PC-3 (cell line): ENCODE data around the gene RPS2. TPM values are rescaled to one million over a fixed set of nuclear protein-coding genes. Genes with fewer than 3 reads are reported as not detected.

Source experiments
- ATAC-seq: fragments of 200-7000 bp; cut with Tn5 transposase; 2 replicates; pipeline ENCODE4 v1.9.1; 2020; ENCODE audit warnings: mild to moderate bottlenecking, moderate library complexity
- BruUV-seq: library from RNA; stranded (reverse); fragments of 400-500 nt; replicated peaks from 2 replicates; lab custom pipeline; 2021; lab: Mats Ljungman, UMichigan
- CTCF ChIA-PET: fragments of 300-600 bp; sonication (Branson Sonifier 250); formaldehyde crosslinking; loops from one replicate; lab custom pipeline; 2022; ENCODE audit warnings: antibody characterized with exemption; lab: Charles Lee
- POLR2A ChIA-PET: fragments of 300-600 bp; sonication (Branson Sonifier 250); formaldehyde crosslinking; loops from one replicate; lab custom pipeline; 2022; ENCODE audit warnings: antibody characterized with exemption; ENCODE audit not compliant: unreplicated experiment; lab: Charles Lee
- DNase-seq: peaks from one replicate; pipeline ENCODE4 v3.0.0-alpha.2; 2015
- H2AFZ ChIP-seq: fragments of 300-600 bp; sonication (generic); 2 replicates; pipeline ENCODE4 v1.6.0; 2016; ENCODE audit warnings: antibody characterized with exemption, low read length
- H3F3A ChIP-seq: fragments of 300-600 bp; sonication (generic); one replicate; pipeline ENCODE4 v1.6.0; 2017; ENCODE audit warnings: antibody characterized with exemption, low read length, control low read depth, mild to moderate bottlenecking; ENCODE audit not compliant: unreplicated experiment
- H3K27ac ChIP-seq: fragments of 300-600 bp; sonication (generic); 2 replicates; pipeline ENCODE4 v1.5.1; 2016; ENCODE audit warnings: mild to moderate bottlenecking, low read length
- H3K27me3 ChIP-seq: fragments of 300-600 bp; sonication (generic); 2 replicates; pipeline ENCODE4 v1.6.1; 2016; ENCODE audit warnings: low read length, mixed read lengths
- H3K36me3 ChIP-seq: fragments of 300-600 bp; sonication (generic); 2 replicates; pipeline ENCODE4 v1.6.1; 2016; ENCODE audit warnings: low read depth, mixed run types, low read length, mixed read lengths
- H3K4me1 ChIP-seq: fragments of 300-600 bp; sonication (generic); 2 replicates; pipeline ENCODE4 v1.5.1; 2016; ENCODE audit warnings: low read length; ENCODE audit not compliant: insufficient read depth
- H3K4me2 ChIP-seq: fragments of 300-600 bp; sonication (generic); 2 replicates; pipeline ENCODE4 v1.6.0; 2016; ENCODE audit warnings: low read length
- H3K4me3 ChIP-seq: fragments of 300-600 bp; sonication (generic); 2 replicates; pipeline ENCODE4 v1.5.1; 2016; ENCODE audit warnings: mild to moderate bottlenecking, low read length, mixed read lengths
- H3K79me2 ChIP-seq: fragments of 300-600 bp; sonication (generic); 2 replicates; pipeline ENCODE4 v1.6.1; 2017; ENCODE audit warnings: low read length, mixed read lengths
- H3K9ac ChIP-seq: fragments of 300-600 bp; sonication (generic); 2 replicates; pipeline ENCODE4 v1.6.0; 2016; ENCODE audit warnings: mild to moderate bottlenecking, low read length
- H3K9me2 ChIP-seq: fragments of 300-600 bp; sonication (generic); replicated peaks from 2 replicates; pipeline ENCODE4 v1.6.1; 2016; ENCODE audit warnings: mixed run types, low read length, mixed read lengths
- H3K9me3 ChIP-seq: fragments of 300-600 bp; sonication (generic); 2 replicates; pipeline ENCODE4 v1.6.1; 2016; ENCODE audit warnings: low read length, mixed read lengths
- H4K20me1 ChIP-seq: fragments of 300-600 bp; sonication (generic); 2 replicates; pipeline ENCODE4 v1.6.1; 2016; ENCODE audit warnings: low read length, mixed read lengths
- EZH2 ChIP-seq: fragments of 300-600 bp; sonication (generic); IDR thresholded peaks from one replicate; pipeline ENCODE4 v1.6.1; 2017; ENCODE audit warnings: antibody characterized with exemption, mild to moderate bottlenecking, low read length; ENCODE audit not compliant: unreplicated experiment
- EZH2phosphoT487 ChIP-seq: fragments of 300-600 bp; sonication (generic); IDR thresholded peaks from 2 replicates; pipeline ENCODE4 v1.6.1; 2018; ENCODE audit warnings: mild to moderate bottlenecking, antibody characterized with exemption, low read length, borderline replicate concordance
- intact Hi-C: fragments of 100-400 bp; cut with micrococcal nuclease; formaldehyde crosslinking; loops from 2 replicates; pipeline ENCODE4 v1.9.0; 2023
- total RNA-seq: library from RNA; depleted of rRNA; stranded (reverse); fragments of >200 nt; gene quantifications from 2 replicates; pipeline ENCODE4 v1.2.3, GENCODE V29; 2014
- TF ChIP-seq, protein P1 (sequence below): fragments of 300-600 bp; sonication (generic); conservative IDR thresholded peaks from 2 replicates; pipeline ENCODE4 v1.5.1; 2017; ENCODE audit warnings: antibody characterized with exemption, low read depth, mild to moderate bottlenecking, low read length

Gene RPS2
- total RNA-seq, 1 experiment from 2014 or later = 2,234 TPM

DNA sequence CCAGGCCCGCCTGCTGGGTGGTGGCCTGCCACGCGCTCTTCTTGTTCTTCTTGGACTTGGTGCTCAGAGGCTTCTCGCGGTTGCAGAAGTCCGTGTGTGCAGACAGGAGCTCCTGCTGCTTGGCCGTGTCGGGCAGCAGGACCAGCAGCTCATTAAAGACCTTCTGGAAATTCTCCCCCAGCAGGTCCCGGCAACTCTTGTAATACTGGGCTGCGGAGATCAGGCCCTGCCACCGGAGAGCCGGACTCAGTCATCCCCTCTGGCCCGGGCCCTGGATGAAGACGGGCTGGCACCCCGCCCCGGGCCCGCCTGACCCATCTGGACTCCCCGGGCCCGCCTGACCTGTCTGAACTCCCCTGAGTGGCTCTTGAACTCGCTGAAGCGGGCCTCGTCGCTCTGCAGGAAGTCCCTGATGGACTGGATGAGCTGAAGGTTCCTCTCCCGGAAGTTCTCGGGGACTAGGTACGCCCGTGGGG lies 33.8 kb upstream of the RPS2 start:
- Histone ChIP-seq H3K36me3 (peaks cover 3% of the 10 kb centered on the region; the same call in 1 of the 2 replicates), H3K27ac (no peak overlapping the region), H2AFZ (no peak overlapping the region), H3K4me1 (peaks cover 3% of the 10 kb centered on the region; the same call in 1 of the 2 replicates), H3K9me3 (no peaks in the 10 kb centered on the region), H3K4me3 (no peak overlapping the region), H3K9me2 (no peaks in the 10 kb centered on the region), H3K9ac (no peak overlapping the region), H4K20me1 (peaks cover 3% of the 10 kb centered on the region; the same call in 1 of the 2 replicates), H3K4me2 (no peak overlapping the region), H3F3A (no peaks in the 10 kb centered on the region), H3K79me2 (peaks cover 4% of the 10 kb centered on the region), H3K27me3 (no peaks in the 10 kb centered on the region)
- BruUV-seq = no TSS peak
- no peak for DNase-seq
- TF ChIP-seq EZH2phosphoT487 (no peak), EZH2 (no peak)
- TF ChIP-seq, protein P1, sequence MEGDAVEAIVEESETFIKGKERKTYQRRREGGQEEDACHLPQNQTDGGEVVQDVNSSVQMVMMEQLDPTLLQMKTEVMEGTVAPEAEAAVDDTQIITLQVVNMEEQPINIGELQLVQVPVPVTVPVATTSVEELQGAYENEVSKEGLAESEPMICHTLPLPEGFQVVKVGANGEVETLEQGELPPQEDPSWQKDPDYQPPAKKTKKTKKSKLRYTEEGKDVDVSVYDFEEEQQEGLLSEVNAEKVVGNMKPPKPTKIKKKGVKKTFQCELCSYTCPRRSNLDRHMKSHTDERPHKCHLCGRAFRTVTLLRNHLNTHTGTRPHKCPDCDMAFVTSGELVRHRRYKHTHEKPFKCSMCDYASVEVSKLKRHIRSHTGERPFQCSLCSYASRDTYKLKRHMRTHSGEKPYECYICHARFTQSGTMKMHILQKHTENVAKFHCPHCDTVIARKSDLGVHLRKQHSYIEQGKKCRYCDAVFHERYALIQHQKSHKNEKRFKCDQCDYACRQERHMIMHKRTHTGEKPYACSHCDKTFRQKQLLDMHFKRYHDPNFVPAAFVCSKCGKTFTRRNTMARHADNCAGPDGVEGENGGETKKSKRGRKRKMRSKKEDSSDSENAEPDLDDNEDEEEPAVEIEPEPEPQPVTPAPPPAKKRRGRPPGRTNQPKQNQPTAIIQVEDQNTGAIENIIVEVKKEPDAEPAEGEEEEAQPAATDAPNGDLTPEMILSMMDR = no peak
- CTCF ChIA-PET = no interaction called here
- POLR2A ChIA-PET = no interaction called here
- no peak for ATAC-seq
- intact Hi-C loops = no loop called here

DNA sequence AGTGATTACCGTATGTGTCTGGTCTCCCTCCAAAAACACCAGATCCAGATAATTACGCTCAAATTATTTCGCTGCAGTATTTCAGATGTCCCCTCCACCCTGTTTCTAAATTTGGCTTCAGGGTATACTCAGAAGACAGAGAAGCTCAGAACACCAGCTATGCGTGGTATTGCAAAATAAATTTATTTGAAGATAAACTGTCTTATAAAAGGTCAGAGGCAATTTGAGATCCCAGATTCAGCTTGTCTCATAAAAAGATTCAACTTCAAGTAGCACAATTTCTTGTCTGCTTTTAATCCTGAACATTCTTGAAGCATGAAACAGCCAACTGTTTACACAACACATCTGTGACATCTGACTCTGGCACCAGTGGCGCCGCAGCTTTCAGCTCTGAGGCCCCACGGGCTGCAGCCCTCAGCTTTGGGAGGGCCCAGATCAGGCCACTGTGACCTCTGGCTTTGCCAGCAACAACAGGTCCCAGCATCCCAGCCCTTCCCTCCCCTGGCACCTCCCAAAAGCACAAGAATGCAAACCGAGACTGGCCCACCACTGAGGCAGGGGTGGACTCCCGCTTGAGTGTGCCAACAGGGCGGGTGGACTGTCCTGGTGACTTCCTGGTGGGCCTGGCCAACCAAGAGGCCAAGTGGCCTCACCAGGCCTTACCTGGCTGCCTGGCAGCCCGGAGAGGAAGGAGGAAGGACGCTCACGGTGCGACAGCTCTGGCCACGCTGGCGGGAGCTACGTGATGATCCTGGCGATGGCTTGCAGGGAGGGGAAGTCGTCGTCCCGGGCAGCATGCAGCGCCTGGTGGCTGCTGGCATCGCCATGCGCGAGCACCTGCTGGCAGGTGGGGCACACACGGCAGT lies 33.1 kb upstream of the RPS2 start:
- H3K9me3 ChIP-seq = no peaks in the 10 kb centered on the region
- CTCF ChIA-PET = interaction anchor here (0.5 kb wide), 1 partner anchor 168 kb away, joined by 3 read pairs; no protein-coding TSS in a partner anchor
- H3K27ac ChIP-seq = no peak overlapping the region
- TF ChIP-seq, protein P1 = no peak
- no peak for TF ChIP-seq EZH2phosphoT487
- no peak for TF ChIP-seq EZH2
- H4K20me1 ChIP-seq = no peaks in the 10 kb centered on the region
- ATAC-seq (no peak), DNase-seq (no peak)
- no peaks in the 10 kb centered on the region for H3F3A ChIP-seq
- no peak overlapping the region for H2AFZ ChIP-seq
- H3K4me3 ChIP-seq = no peak overlapping the region
- no peaks in the 10 kb centered on the region for H3K27me3 ChIP-seq
- no peaks in the 10 kb centered on the region for H3K79me2 ChIP-seq
- no peak overlapping the region for H3K4me2 ChIP-seq
- BruUV-seq = TSS peak; percentile 25
- H3K4me1 ChIP-seq = peaks cover 4% of the 10 kb centered on the region; the same call in 1 of the 2 replicates
- H3K9me2 ChIP-seq = no peaks in the 10 kb centered on the region
- H3K9ac ChIP-seq = no peak overlapping the region
- peaks cover 3% of the 10 kb centered on the region; the same call in 1 of the 2 replicates for H3K36me3 ChIP-seq
- POLR2A ChIA-PET = no interaction called here
- intact Hi-C loops = no loop called here
